K562 (cell line): ENCODE data around the gene PRPSAP1. TPM values are rescaled to one million over a fixed set of nuclear protein-coding genes. Genes with fewer than 3 reads are reported as not detected.
A peak's percentile ranks its signal among the peaks of the same experiment; 100 is the strongest.

ENCODE experiments used
- BMI1 ChIP-seq: fragments of 150-350 bp; IDR thresholded peaks from 2 replicates; pipeline ENCODE4 v1.6.1; 2014; ENCODE audit warnings: low read length
- CC2D1A ChIP-seq: fragments of 450-650 bp; IDR thresholded peaks from 2 replicates; pipeline ENCODE4 v1.6.1; 2017; ENCODE audit warnings: mild to moderate bottlenecking
- HNRNPUL1 ChIP-seq: fragments of 200-400 bp; formaldehyde crosslinking; IDR thresholded peaks from 2 replicates; pipeline ENCODE4 v1.6.1; 2017; ENCODE audit warnings: low read length
- KLF10 ChIP-seq: fragments of 250-450 bp; sonication (Bioruptor Pico); IDR thresholded peaks from 2 replicates; pipeline ENCODE4 v1.6.1; 2021; ENCODE audit warnings: matching md5 sums
- MTF1 ChIP-seq: fragments of 250-450 bp; sonication (Bioruptor Pico); IDR thresholded peaks from 2 replicates; pipeline ENCODE4 v1.9.0; 2021; ENCODE audit warnings: moderate library complexity, mild to moderate bottlenecking, inconsistent platforms, borderline replicate concordance
- NONO ChIP-seq, 2 experiments: fragments of 200-400 bp in 1 of 2; fragments of 450-650 bp in 1 of 2; formaldehyde crosslinking in 1 of 2; IDR thresholded peaks; 2 replicates each; pipeline ENCODE4 v1.6.1; 2017; ENCODE audit warnings: low read depth in 2 of 2, mild to moderate bottlenecking in 2 of 2, moderate library complexity in 2 of 2, low read length in 1 of 2
- SIRT6 ChIP-seq: IDR thresholded peaks from one replicate; pipeline ENCODE4 v1.6.1; 2012; ENCODE audit warnings: low read depth, mild to moderate bottlenecking, control low read depth, inconsistent platforms, low read length, moderate library complexity
- TEAD4 ChIP-seq, 2 experiments: sonication (generic) in 1 of 2; formaldehyde crosslinking in 1 of 2; IDR thresholded peaks; 2 replicates each; pipeline versions ENCODE4 v1.6.1 to v1.8.0; 2012 to 2022; ENCODE audit warnings: borderline replicate concordance in 1 of 2, inconsistent platforms in 1 of 2, low read length in 1 of 2, mild to moderate bottlenecking in 1 of 2, missing genetic modification reagents in 1 of 2
- TRIM28 ChIP-seq: fragments of 450-650 bp; IDR thresholded peaks from 2 replicates; pipeline ENCODE4 v1.6.1; 2017
- ZNF431 ChIP-seq: sonication (generic); formaldehyde crosslinking; IDR thresholded peaks from 2 replicates; pipeline ENCODE4 v1.8.0; 2022; ENCODE audit warnings: mild to moderate bottlenecking, missing genetic modification reagents
- polyA plus RNA-seq, 8 experiments: library from polyadenylated mRNA; depleted of rRNA in 4 of 8; stranded (reverse) in 5 of 8; unstranded in 3 of 8; fragments of >200 nt; fragmentation: Nextera tagmentation in 2 of 8; fragmentation: Illumina TruSeq in 1 of 8; extraction: Ambion mirVana in 2 of 8; extraction: Trizol in 1 of 8; gene quantifications; 2 replicates each; pipeline versions ENCODE4 v1.2.1 to v1.2.3, GENCODE V29; 2011 to 2014; ENCODE audit warnings: inconsistent platforms in 1 of 8, missing spikeins in 1 of 8
- total RNA-seq, 7 experiments: library from RNA; depleted of rRNA in 6 of 7; stranded (reverse); fragments of >200 nt in 6 of 7; fragmentation: Illumina TruSeq in 2 of 7; extraction: Trizol in 2 of 7; gene quantifications; 2 replicates each; pipeline versions ENCODE4 v1.2.1 to v1.2.3, GENCODE V29; 2011 to 2021; ENCODE audit warnings: low replicate concordance in 1 of 7
- TF ChIP-seq, protein P1 (sequence below), 3 experiments: fragments of 200-800 bp in 1 of 3; fragments of 250-450 bp in 1 of 3; fragments of 450-650 bp in 1 of 3; sonication (Bioruptor Pico) in 1 of 3; sonication (Bioruptor generic) in 1 of 3; formaldehyde crosslinking in 1 of 3; IDR thresholded peaks; 2 replicates each; pipeline versions ENCODE4 v1.6.1 to v1.8.0; 2016 to 2022; ENCODE audit warnings: mild to moderate bottlenecking in 2 of 3, missing genetic modification characterization in 2 of 3, missing compliant biosample characterization in 1 of 3, moderate library complexity in 1 of 3
- TF ChIP-seq, protein P2 (sequence below), 2 experiments: fragments of 450-650 bp; IDR thresholded peaks; 2 replicates each; pipeline ENCODE4 v1.6.1; 2016
- TF ChIP-seq, protein P3 (sequence below): fragments of 250-450 bp; sonication (Bioruptor Pico); IDR thresholded peaks from 2 replicates; pipeline ENCODE4 v1.8.0; 2022; ENCODE audit warnings: moderate library complexity, mild to moderate bottlenecking, inconsistent platforms
- TF ChIP-seq, protein P4 (sequence below): fragments of 450-650 bp; IDR thresholded peaks from 2 replicates; pipeline ENCODE4 v1.6.1; 2016; ENCODE audit warnings: missing biosample characterization, missing genetic modification characterization
- TF ChIP-seq, protein P5 (sequence below): sonication (generic); formaldehyde crosslinking; IDR thresholded peaks from 2 replicates; pipeline ENCODE4 v1.4.0; 2020; ENCODE audit warnings: mild to moderate bottlenecking, missing genetic modification reagents
- TF ChIP-seq, protein P6 (sequence below): fragments of 250-450 bp; sonication (Bioruptor Pico); IDR thresholded peaks from 2 replicates; pipeline ENCODE4 v1.8.0; 2021; ENCODE audit warnings: borderline replicate concordance, mild to moderate bottlenecking, moderate library complexity; ENCODE audit not compliant: poor library complexity, severe bottlenecking

Gene PRPSAP1
- total and polyA plus RNA-seq, 9 of the 15 experiments (the other 6 are each of a cell fraction or from before 2014, with no cell fraction given) = 21.9 to 77.1 (median 40.8) TPM

DNA sequence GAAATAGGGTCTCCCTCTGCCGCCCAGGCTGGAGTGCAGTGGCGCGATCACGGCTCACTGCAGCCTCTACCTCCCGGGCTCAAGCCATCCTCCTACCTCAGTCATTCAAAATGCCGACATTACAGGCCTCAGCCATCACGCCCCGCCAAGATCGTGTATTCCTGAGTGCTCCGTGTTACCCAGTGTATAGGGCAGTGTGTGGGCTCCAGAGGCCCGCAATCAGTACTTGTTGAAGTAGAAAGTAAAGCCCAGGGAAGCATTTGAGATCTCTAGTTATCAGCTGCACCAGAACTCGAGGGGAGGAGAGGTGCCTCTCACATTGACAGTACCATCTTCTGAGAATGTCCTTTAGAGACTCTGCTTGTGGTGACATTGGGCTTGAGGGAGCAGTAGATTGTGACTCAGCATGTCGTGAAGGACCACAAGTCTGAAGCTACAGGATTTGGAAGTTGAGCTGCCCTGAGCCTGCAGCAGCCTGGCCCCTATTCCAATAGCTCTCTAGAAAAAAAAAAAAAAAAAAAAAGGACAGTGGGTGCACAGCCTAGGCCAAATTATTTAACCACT is 1.1 kb upstream of the PRPSAP1 start (continued):
- TF ChIP-seq SIRT6 (no peak), TRIM28 (no peak; the same call in 1 of the 2 replicates), TEAD4 (IDR thresholded peaks at IDR 0.05; ENCODE audit: low read length) (peak; percentile 93), TEAD4 (CRISPR knock-in tag; IDR thresholded peaks at IDR 0.05; ENCODE audit: borderline replicate concordance) (no peak), HNRNPUL1 (no peak), NONO (IDR thresholded peaks at IDR 0.05; ENCODE audit: low read depth in 2 of 2, low read length in 1 of 2) (no peak), BMI1 (no peak), ZNF431 (no peak), MTF1 (CRISPR knock-in tag) (no peak), CC2D1A (peak; percentile 9; the same call in 1 of the 2 replicates), KLF10 (CRISPR knock-in tag) (no peak)
- TF ChIP-seq, protein P1, sequence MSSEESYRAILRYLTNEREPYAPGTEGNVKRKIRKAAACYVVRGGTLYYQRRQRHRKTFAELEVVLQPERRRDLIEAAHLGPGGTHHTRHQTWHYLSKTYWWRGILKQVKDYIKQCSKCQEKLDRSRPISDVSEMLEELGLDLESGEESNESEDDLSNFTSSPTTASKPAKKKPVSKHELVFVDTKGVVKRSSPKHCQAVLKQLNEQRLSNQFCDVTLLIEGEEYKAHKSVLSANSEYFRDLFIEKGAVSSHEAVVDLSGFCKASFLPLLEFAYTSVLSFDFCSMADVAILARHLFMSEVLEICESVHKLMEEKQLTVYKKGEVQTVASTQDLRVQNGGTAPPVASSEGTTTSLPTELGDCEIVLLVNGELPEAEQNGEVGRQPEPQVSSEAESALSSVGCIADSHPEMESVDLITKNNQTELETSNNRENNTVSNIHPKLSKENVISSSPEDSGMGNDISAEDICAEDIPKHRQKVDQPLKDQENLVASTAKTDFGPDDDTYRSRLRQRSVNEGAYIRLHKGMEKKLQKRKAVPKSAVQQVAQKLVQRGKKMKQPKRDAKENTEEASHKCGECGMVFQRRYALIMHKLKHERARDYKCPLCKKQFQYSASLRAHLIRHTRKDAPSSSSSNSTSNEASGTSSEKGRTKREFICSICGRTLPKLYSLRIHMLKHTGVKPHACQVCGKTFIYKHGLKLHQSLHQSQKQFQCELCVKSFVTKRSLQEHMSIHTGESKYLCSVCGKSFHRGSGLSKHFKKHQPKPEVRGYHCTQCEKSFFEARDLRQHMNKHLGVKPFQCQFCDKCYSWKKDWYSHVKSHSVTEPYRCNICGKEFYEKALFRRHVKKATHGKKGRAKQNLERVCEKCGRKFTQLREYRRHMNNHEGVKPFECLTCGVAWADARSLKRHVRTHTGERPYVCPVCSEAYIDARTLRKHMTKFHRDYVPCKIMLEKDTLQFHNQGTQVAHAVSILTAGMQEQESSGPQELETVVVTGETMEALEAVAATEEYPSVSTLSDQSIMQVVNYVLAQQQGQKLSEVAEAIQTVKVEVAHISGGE (CRISPR knock-in tag; IDR thresholded peaks at IDR 0.05) = 0 out of 6 replicates have a peak, but pooled peaks of 1 of the 3 experiments have one; percentile 60
- TF ChIP-seq, protein P2, sequence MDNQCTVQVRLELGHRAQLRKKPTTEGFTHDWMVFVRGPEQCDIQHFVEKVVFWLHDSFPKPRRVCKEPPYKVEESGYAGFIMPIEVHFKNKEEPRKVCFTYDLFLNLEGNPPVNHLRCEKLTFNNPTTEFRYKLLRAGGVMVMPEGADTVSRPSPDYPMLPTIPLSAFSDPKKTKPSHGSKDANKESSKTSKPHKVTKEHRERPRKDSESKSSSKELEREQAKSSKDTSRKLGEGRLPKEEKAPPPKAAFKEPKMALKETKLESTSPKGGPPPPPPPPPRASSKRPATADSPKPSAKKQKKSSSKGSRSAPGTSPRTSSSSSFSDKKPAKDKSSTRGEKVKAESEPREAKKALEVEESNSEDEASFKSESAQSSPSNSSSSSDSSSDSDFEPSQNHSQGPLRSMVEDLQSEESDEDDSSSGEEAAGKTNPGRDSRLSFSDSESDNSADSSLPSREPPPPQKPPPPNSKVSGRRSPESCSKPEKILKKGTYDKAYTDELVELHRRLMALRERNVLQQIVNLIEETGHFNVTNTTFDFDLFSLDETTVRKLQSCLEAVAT (IDR thresholded peaks at IDR 0.05) = 0 out of 4 replicates have a peak, but pooled peaks of 1 of the 2 experiments have one; percentile 60
- TF ChIP-seq, protein P3, sequence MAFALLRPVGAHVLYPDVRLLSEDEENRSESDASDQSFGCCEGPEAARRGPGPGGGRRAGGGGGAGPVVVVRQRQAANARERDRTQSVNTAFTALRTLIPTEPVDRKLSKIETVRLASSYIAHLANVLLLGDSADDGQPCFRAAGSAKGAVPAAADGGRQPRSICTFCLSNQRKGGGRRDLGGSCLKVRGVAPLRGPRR = no peak
- TF ChIP-seq, protein P4, sequence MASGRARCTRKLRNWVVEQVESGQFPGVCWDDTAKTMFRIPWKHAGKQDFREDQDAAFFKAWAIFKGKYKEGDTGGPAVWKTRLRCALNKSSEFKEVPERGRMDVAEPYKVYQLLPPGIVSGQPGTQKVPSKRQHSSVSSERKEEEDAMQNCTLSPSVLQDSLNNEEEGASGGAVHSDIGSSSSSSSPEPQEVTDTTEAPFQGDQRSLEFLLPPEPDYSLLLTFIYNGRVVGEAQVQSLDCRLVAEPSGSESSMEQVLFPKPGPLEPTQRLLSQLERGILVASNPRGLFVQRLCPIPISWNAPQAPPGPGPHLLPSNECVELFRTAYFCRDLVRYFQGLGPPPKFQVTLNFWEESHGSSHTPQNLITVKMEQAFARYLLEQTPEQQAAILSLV = no peak
- TF ChIP-seq, protein P5, sequence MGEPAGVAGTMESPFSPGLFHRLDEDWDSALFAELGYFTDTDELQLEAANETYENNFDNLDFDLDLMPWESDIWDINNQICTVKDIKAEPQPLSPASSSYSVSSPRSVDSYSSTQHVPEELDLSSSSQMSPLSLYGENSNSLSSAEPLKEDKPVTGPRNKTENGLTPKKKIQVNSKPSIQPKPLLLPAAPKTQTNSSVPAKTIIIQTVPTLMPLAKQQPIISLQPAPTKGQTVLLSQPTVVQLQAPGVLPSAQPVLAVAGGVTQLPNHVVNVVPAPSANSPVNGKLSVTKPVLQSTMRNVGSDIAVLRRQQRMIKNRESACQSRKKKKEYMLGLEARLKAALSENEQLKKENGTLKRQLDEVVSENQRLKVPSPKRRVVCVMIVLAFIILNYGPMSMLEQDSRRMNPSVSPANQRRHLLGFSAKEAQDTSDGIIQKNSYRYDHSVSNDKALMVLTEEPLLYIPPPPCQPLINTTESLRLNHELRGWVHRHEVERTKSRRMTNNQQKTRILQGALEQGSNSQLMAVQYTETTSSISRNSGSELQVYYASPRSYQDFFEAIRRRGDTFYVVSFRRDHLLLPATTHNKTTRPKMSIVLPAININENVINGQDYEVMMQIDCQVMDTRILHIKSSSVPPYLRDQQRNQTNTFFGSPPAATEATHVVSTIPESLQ (CRISPR knock-in tag) = no peak
- TF ChIP-seq, protein P6, sequence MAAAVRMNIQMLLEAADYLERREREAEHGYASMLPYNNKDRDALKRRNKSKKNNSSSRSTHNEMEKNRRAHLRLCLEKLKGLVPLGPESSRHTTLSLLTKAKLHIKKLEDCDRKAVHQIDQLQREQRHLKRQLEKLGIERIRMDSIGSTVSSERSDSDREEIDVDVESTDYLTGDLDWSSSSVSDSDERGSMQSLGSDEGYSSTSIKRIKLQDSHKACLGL (CRISPR knock-in tag) = no peak
